HG02610 (cell line): ENCODE data around the gene FARP2.

ENCODE experiments used
- ATAC-seq: cut with Tn5 transposase; IDR thresholded peaks from one replicate; pipeline ENCODE4 v1.9.1; 2021; ENCODE audit warnings: mild to moderate bottlenecking, moderate library complexity; ENCODE audit not compliant: unreplicated experiment

FARP2 gene

GRCh38 chr2:241482126-241482955, 126.3 kb downstream of the FARP2 start:
- ATAC-seq, result no peak

DNA sequence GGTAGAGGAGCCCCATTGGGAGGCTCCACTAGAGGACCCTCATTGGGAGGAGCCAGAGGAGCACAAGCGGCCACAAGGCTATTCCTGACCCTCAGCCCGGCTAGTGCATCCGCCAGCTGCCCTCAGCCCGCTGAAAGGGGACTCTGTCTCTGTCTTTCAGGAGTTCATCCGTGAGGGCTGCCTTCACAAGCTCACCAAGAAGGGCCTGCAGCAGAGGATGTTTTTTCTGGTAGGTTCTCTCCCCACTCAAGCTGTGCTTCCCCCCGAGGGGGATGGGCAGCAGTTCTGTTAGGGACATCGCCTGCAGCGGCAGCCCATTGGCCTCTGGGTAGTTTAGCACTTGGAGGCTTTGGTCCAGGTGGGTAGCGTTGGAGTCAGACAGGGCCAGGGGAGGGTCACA, 127.2 kb downstream of the FARP2 start:
- no peak for ATAC-seq

DNA sequence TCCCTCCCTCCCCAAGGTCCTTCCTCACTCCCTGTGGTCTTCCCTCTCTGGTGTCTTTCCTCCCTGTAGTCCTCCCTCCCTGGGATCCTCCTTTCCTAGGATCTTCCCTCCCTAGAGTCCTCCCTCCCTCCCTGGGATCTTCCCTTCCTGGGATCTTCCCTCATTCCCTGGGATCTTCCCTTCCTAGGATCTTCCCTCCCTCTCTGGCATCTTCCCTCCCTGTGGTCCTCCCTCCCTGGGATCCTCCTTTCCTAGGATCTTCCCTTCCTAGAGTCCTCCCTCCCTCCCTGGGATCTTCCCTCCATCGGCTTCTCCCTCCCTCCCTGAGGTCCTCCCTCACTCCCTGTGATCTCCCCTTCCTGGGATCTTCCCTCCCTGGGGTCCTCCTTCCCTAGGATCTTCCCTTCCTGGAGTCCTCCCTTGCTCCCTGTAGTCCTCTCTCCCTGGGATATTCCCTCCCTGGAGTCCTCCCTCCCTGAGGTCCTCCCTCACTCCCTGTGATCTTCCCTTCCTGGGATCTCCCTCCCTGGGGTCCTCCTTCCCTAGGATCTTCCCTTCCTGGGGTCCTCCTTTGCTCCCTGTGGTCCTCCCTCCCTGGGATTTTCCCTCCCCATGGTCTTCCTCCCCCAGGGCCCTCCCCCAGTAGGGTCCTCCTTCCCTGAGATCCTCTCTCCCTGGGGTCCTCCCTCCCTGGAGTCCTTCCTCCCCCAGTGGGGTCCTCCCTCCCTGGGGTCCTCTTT, 129.3 kb downstream of the FARP2 start:
- ATAC-seq, result no peak

GRCh38 chr2:241489088-241489487, 133.0 kb downstream of the FARP2 start:
- ATAC-seq, result no peak

- no peak for ATAC-seq
These were observed 133.9 kb downstream of the FARP2 start for GRCh38 chr2:241489733-241490680.

DNA sequence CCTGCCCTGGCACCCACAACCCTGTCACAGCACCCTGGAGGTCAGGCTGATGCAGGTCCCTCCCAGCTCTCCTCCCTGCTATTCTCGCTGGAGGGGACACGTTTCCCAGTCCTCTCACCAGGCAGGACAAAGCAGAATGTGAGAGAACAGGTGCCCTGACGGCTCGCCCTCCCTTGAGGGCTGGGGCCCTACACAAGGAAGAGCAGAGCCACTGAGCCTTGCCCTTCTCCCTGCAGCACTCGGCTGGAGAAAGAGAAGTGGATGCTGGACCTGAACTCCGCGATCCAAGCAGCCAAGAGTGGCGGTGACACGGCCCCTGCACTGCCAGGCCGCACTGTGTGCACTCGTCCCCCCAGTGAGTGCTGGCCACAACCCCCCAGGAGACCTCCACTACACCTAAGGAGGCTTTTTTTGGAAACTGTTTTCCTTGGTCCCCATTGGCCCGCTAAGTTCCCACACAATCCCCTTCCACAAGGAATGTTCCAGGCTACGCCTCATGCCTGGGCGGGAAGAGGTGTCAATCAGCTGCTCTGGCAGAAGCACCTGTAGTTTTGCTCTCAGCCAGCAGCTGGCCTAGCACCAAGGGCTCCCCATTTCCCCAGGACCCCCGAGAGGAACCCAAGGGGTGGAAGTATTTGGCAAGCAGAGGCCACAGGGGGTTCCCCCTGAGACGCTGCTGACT, 134.9 kb downstream of the FARP2 start:
- ATAC-seq, result no peak

GRCh38 chr2:241491549-241492173, 135.6 kb downstream of the FARP2 start:
- no peak for ATAC-seq

- ATAC-seq, result no peak
These were observed 136.1 kb downstream of the FARP2 start for GRCh38 chr2:241492174-241492565.

GRCh38 chr2:241493092-241493491, 137.0 kb downstream of the FARP2 start:
- no peak for ATAC-seq

- ATAC-seq, result no peak
These were observed 138.3 kb downstream of the FARP2 start for GRCh38 chr2:241494311-241494908.

GRCh38 chr2:241495172-241496002, 139.3 kb downstream of the FARP2 start:
- ATAC-seq, result no peak

DNA sequence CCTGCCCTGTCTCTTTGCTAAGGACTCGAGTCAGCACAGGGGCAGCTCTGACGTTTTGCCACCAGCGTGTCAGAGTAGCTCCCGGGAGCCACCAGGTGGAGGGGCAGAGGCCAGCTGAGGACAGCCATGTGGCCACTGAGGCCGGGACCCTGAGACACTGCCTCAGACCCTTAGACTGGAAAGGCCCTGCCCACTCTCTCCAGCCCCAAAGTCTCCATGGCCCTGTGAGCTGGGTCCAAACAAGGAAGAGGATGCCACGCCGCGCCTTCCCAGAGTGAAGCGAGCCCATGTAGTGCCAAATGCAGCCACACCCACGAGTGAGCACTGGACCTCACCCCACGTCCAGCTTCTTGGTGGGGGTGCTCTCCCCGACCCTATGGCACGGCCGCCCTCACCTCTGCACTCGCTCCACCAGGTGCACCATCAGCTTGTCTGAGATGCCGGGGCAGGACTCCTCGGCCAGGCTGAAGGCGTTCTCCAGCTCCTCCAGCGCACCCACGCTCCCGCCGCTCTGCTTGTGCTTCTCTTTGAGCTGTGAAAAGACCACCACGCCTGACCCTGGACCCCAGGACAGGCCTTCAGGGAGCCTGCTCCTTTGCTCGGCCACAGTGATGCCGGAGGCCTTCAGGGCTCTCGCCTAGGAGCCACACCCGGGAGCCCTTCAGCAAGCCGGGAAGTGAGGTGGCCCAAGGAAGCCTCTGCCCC, 140.1 kb downstream of the FARP2 start:
- no peak for ATAC-seq

- ATAC-seq, result no peak
These were observed 141.1 kb downstream of the FARP2 start for GRCh38 chr2:241496904-241497877.

- ATAC-seq, result no peak
These were observed 142.3 kb downstream of the FARP2 start for GRCh38 chr2:241498115-241499070.

- ATAC-seq, result no peak
These were observed 143.3 kb downstream of the FARP2 start for GRCh38 chr2:241499146-241499965.
